Urinary bladder (tissue), 4 donors: Measurements from ENCODE around the gene MBOAT1. TPM values are rescaled to one million over a fixed set of nuclear protein-coding genes. Genes with fewer than 3 reads are reported as not detected.

ENCODE experiments used
- DNase-seq: peaks from one replicate; pipeline ENCODE4 v3.0.0-alpha.2; 2015; ENCODE audit errors: extremely low spot score
- H3K27ac ChIP-seq: one replicate; pipeline ENCODE4 v1.5.1; 2013; ENCODE audit warnings: low read depth, mild to moderate bottlenecking, moderate library complexity
- H3K36me3 ChIP-seq: one replicate; pipeline ENCODE4 v1.6.1; 2013; ENCODE audit warnings: mild to moderate bottlenecking, moderate library complexity; ENCODE audit not compliant: insufficient read depth
- H3K4me1 ChIP-seq: one replicate; pipeline ENCODE4 v1.6.1; 2013; ENCODE audit warnings: mild to moderate bottlenecking, moderate library complexity; ENCODE audit not compliant: insufficient read depth
- H3K4me3 ChIP-seq: one replicate; pipeline ENCODE4 v1.5.1; 2013; ENCODE audit warnings: low read depth, low read length
- WGBS: extraction: QIAGEN DNeasy Blood & Tissue Kit; methylation state at CpG from one replicate; pipeline ENCODE4 v1.1.7; 2013; 5-methylcytosine and 5-hydroxymethylcytosine counted together
- polyA plus RNA-seq: library from polyadenylated mRNA; stranded (reverse); fragments of 200-250 nt; gene quantifications from one replicate; pipeline ENCODE4 v1.2.3, GENCODE V29; 2013
- total RNA-seq: library from RNA; depleted of rRNA; stranded (reverse); fragments of >200 nt; gene quantifications from one replicate; pipeline ENCODE4 v1.2.3, GENCODE V29; 2014
- donor health status: healthy with polysubstance abuse.
- donor health status: healthy.

Gene MBOAT1
- total and polyA plus RNA-seq, 2 donors: 9.2 to 30.3 TPM

- no peak for DNase-seq
- Histone ChIP-seq H3K27ac (no peak overlapping the region), H3K36me3 (no peaks in the 10 kb centered on the region), H3K4me3 (no peak overlapping the region), H3K4me1 (no peaks in the 10 kb centered on the region)
- 65% methylated on average over 7 of the region's 7 CpGs for WGBS
These were observed 95.5 kb downstream of the MBOAT1 start for GRCh38 chr6:20116792-20117191.

DNA sequence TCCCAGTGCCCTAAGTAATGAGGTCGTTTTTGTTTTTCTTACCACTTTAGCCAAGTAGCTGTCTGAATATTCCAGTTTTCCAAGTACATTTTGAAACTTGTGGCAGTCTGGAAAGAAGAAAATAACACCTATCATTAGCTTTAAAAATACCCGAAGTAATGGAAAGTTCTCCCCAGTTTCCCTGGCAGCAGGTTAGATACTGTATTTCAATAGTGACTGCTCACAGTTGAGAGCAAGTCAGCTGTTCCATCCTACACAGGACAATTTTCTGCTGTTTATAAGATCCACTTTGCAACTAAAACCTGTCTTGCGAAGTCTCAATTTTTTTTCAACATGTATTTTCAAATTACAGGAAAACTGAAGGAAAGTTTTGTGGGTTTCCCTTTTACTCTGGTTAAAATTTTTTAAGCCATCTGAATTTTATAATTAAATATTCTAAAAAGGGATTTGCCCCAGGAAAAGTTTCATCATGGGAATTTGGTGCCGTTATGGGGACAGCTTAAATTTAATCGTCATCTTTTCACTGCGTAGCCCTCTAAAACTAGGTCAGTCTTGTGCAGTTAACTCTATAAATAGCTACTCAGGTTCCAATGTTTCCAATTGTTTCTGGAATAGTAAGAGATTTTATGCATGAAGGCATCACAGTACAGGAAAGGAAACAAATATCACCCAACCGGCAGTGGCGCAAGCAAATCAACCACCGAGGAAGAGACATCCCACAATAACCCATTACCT, 96.9 kb downstream of the MBOAT1 start:
- no peak overlapping the region for H3K27ac ChIP-seq
- no peaks in the 10 kb centered on the region for H3K36me3 ChIP-seq
- 49% methylated on average over 9 of the region's 9 CpGs for WGBS
- H3K4me3 ChIP-seq: no peak overlapping the region
- no peak for DNase-seq
- no peaks in the 10 kb centered on the region for H3K4me1 ChIP-seq

DNA sequence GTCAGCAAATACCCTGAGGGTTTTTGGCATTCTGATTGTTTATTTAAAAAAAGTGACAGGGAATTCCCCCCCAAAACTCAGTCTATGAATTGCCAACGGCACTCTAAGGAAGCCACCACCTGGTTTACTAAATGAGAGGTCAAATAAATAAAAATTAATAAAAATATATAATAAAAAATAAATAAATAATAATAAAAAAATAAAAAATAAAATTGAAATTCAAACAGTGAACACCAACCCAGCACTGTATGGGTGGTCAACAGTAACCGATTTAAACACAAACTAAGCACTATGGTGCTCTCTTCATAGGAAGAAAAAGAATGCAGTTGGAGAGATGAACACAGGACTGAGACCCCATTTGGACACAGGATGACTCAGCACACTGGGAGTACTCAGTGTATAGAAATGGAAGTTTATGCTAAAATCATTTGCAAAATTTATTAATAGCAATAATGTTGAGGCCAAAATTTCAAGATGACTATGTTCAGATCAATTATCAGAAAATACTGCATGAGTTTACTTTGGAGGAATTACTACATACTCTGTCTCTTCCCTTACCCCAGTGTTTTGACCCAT, 98.5 kb downstream of the MBOAT1 start:
- Histone ChIP-seq H3K4me1 (no peaks in the 10 kb centered on the region), H3K36me3 (peaks cover 4% of the 10 kb centered on the region), H3K4me3 (no peak overlapping the region), H3K27ac (no peak overlapping the region)
- WGBS: 91% methylated on average over 2 of the region's 2 CpGs
- DNase-seq: no peak

- no peak for DNase-seq
- no peaks in the 10 kb centered on the region for H3K4me1 ChIP-seq
- H3K4me3 ChIP-seq: no peak overlapping the region
- 96% methylated on average over 5 of the region's 5 CpGs for WGBS
- peaks cover 4% of the 10 kb centered on the region for H3K36me3 ChIP-seq
- H3K27ac ChIP-seq: no peak overlapping the region
These were observed 99.4 kb downstream of the MBOAT1 start for GRCh38 chr6:20112841-20113240.

- H3K36me3 ChIP-seq: peaks cover 4% of the 10 kb centered on the region
- WGBS: 88% methylated on average over 5 of the region's 5 CpGs
- no peak overlapping the region for H3K27ac ChIP-seq
- H3K4me3 ChIP-seq: no peak overlapping the region
- H3K4me1 ChIP-seq: no peaks in the 10 kb centered on the region
- no peak for DNase-seq
These were observed 100.0 kb downstream of the MBOAT1 start for GRCh38 chr6:20112241-20112640.

DNA sequence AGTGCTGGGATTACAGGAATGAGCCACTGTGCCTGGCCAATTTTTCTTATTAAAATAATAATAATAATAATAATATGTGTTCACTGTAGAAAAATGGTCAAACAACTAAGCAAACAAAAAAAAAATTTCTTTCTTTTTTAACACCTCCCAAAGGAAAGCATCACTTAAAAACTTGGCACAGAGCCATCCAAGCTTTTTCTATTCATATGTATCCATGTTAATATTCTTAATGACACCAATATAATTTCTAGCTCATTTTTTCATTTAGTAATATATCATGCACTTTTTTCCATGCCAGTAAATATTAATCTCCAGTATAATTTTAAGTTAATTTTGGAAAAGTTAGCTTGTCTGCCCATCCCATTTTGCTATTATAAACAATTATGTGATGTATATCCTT, 101.8 kb downstream of the MBOAT1 start:
- H3K27ac ChIP-seq: no peak overlapping the region
- peaks cover 4% of the 10 kb centered on the region for H3K36me3 ChIP-seq
- no peak overlapping the region for H3K4me3 ChIP-seq
- H3K4me1 ChIP-seq: no peaks in the 10 kb centered on the region
- DNase-seq: no peak

- no peak for DNase-seq
- WGBS: 74% methylated on average over 6 of the region's 6 CpGs
- peaks cover 4% of the 10 kb centered on the region for H3K36me3 ChIP-seq
These were observed 102.7 kb downstream of the MBOAT1 start for GRCh38 chr6:20109526-20109925.

GRCh38 chr6:20105838-20106237, 106.4 kb downstream of the MBOAT1 start:
- no peak for DNase-seq
- Histone ChIP-seq H3K4me1 (no peaks in the 10 kb centered on the region), H3K36me3 (peaks cover 7% of the 10 kb centered on the region), H3K27ac (no peak overlapping the region), H3K4me3 (no peak overlapping the region)
- 93% methylated on average over 4 of the region's 4 CpGs for WGBS

More at GRCh38 chr6:20109526-20109925, 102.7 kb downstream of the MBOAT1 start:
- no peaks in the 10 kb centered on the region for H3K4me1 ChIP-seq
- H3K4me3 ChIP-seq: no peak overlapping the region
- no peak overlapping the region for H3K27ac ChIP-seq

DNA sequence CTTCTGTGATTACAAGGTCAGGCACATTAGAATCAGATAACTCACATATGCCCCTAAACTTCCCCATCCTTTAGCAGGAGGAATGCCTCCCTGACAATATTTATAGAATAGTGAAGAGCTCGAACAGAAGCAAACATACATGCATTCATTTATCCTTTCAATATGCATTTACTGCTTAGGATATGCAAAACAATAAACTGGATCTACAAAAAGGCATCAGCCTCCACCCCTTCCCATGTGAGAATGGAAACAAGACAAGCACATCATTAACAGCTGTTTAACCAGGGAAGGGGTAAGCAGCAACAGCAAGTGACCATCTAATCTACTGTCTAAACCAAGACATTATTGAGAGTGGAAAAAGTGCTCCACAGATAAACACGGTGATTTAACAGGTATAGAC, 107.6 kb downstream of the MBOAT1 start:
- H3K4me1 ChIP-seq: no peaks in the 10 kb centered on the region
- peaks cover 7% of the 10 kb centered on the region for H3K36me3 ChIP-seq
- no peak for DNase-seq
- no peak overlapping the region for H3K27ac ChIP-seq
- 74% methylated on average over 2 of the region's 2 CpGs for WGBS
- no peak overlapping the region for H3K4me3 ChIP-seq

- no peaks in the 10 kb centered on the region for H3K4me1 ChIP-seq
- H3K27ac ChIP-seq: no peak overlapping the region
- peaks cover 3% of the 10 kb centered on the region for H3K36me3 ChIP-seq
- no peak overlapping the region for H3K4me3 ChIP-seq
- 86% methylated on average over 8 of the region's 8 CpGs for WGBS
- DNase-seq: no peak
These were observed 109.7 kb downstream of the MBOAT1 start for GRCh38 chr6:20102397-20103073.

GRCh38 chr6:20099156-20099555, 113.1 kb downstream of the MBOAT1 start:
- no peak overlapping the region for H3K27ac ChIP-seq
- H3K4me1 ChIP-seq: no peaks in the 10 kb centered on the region
- DNase-seq: no peak
- H3K36me3 ChIP-seq: peaks cover 3% of the 10 kb centered on the region
- H3K4me3 ChIP-seq: no peak overlapping the region
- WGBS: 94% methylated on average over 5 of the region's 5 CpGs

- Histone ChIP-seq H3K4me3 (no peak overlapping the region), H3K27ac (no peak overlapping the region), H3K36me3 (peaks cover 3% of the 10 kb centered on the region), H3K4me1 (no peaks in the 10 kb centered on the region)
- no peak for DNase-seq
- 56% methylated on average over 6 of the region's 6 CpGs for WGBS
These were observed 113.9 kb downstream of the MBOAT1 start for GRCh38 chr6:20098267-20098876.

DNA sequence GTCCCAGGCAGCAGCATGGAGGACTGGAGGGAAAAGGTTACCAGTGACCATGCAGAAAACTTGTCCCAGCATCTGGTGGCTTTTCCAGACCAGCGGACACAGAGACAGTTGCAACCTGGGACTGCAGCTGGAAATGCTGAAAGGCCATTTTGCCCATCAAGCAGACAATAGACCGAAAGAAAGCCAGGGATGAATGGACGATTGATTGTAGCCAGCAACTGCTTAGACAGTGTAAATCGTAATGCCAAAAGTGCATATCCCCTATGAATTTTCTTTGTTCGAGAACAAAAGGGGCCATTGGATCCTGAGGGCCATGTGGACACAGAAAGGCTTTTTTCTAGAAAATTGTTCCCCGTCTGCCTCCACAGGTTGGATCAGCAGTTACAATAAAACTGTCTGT, 115.7 kb downstream of the MBOAT1 start:
- Histone ChIP-seq H3K4me1 (no peaks in the 10 kb centered on the region), H3K4me3 (no peak overlapping the region), H3K36me3 (no peaks in the 10 kb centered on the region), H3K27ac (no peak overlapping the region)
- DNase-seq: no peak
- 92% methylated on average over 6 of the region's 6 CpGs for WGBS

DNA sequence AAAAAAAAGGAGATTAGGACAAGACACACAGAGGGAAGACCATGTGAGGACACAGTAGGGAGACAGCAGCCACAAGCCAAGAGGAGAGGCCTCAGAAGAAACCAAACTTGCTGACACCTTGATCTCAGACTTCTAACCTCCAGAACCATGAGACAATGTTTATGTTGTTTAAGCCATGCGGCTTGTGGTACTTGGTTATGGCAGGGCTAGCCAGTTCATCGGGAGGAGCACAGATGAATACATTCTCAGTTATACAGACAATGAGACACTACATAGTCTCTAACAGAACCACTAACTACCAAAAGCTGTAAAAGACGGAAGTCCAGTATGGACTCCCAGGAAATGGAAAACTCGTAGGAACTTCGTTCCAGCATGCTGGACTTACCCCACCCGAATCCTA, 116.8 kb downstream of the MBOAT1 start:
- DNase-seq: no peak
- WGBS: 92% methylated on average over 6 of the region's 6 CpGs
- H3K4me3 ChIP-seq: no peak overlapping the region
- H3K27ac ChIP-seq: no peak overlapping the region
- H3K36me3 ChIP-seq: no peaks in the 10 kb centered on the region
- H3K4me1 ChIP-seq: no peaks in the 10 kb centered on the region
